AG09309 (cell line): ENCODE measurements around the gene RPL14.

ENCODE experiments used
- DNase-seq: peaks from one replicate; pipeline ENCODE4 v3.0.0-alpha.2; 2010; ENCODE audit warnings: low read depth
- H3K4me3 ChIP-seq: 2 replicates; pipeline ENCODE4 v1.5.1; 2011; ENCODE audit warnings: mild to moderate bottlenecking, low read depth, low read length, moderate library complexity; ENCODE audit not compliant: control insufficient read depth
- CTCF ChIP-seq: IDR thresholded peaks from 2 replicates; pipeline ENCODE4 v1.5.1; 2011; ENCODE audit warnings: mild to moderate bottlenecking, low read depth, low read length, inconsistent platforms; ENCODE audit not compliant: insufficient read depth, control insufficient read depth; ENCODE audit errors: missing control alignments

The RPL14 gene

GRCh38 chr3:40499952-40500351 is 42.8 kb downstream of the RPL14 start:
- no peak for DNase-seq
- no peak for TF ChIP-seq CTCF
- H3K4me3 ChIP-seq: no peak overlapping the region

- no peak for DNase-seq
- TF ChIP-seq CTCF: no peak
- no peak overlapping the region for H3K4me3 ChIP-seq
Measured at GRCh38 chr3:40502034-40502433, 44.9 kb downstream of the RPL14 start.

- no peak overlapping the region for H3K4me3 ChIP-seq
- peak; percentile 98 for DNase-seq
Measured at GRCh38 chr3:40504636-40505430, 47.7 kb downstream of the RPL14 start.

GRCh38 chr3:40505599-40506462 is 48.7 kb downstream of the RPL14 start, which contains the start of gene ZNF620:
TSS of gene ZNF620 (plus strand) at chr3:40506039. CDS start at chr3:40506353, 314 bp downstream.
- TF ChIP-seq CTCF: peak; percentile 21
- peak within 1 kb of the TSS; percentile 61 for H3K4me3 ChIP-seq
- DNase-seq: no peak

More at GRCh38 chr3:40504636-40505430, 47.7 kb downstream of the RPL14 start:
- no peak for TF ChIP-seq CTCF

GRCh38 chr3:40511031-40511718 is 54.0 kb downstream of the RPL14 start:
- no peak overlapping the region for H3K4me3 ChIP-seq
- TF ChIP-seq CTCF: no peak
- DNase-seq: no peak

GRCh38 chr3:40516201-40516600 is 59.1 kb downstream of the RPL14 start:
- TF ChIP-seq CTCF: no peak
- DNase-seq: no peak

More at GRCh38 chr3:40516201-40516600, 59.1 kb downstream of the RPL14 start:
- H3K4me3 ChIP-seq: no peak overlapping the region
